SK-N-SH treated with all-trans-retinoic acid at 6 μM for 48 hours (cell line): Measurements from ENCODE around the gene ENDOD1.
"Not testable (repeated sequence)": the region's sequence is repeated elsewhere in the genome, so short reads cannot be mapped to it uniquely, and the experiment has no call there.

Experiments used
- ATAC-seq: fragments of 200-7000 bp; cut with Tn5 transposase; 3 replicates; pipeline ENCODE4 v1.9.1; 2020; ENCODE audit warnings: mild to moderate bottlenecking, moderate library complexity
- ARNTL ChIP-seq: fragments of 450-650 bp; formaldehyde crosslinking; IDR thresholded peaks from 2 replicates; pipeline ENCODE4 v1.5.0; 2020; ENCODE audit warnings: low read depth, mild to moderate bottlenecking, moderate library complexity, borderline replicate concordance
- BACH2 ChIP-seq: fragments of 250-450 bp; sonication (Bioruptor Pico); IDR thresholded peaks from 2 replicates; pipeline ENCODE4 v1.9.0; 2021; ENCODE audit warnings: mild to moderate bottlenecking, borderline replicate concordance
- CREB5 ChIP-seq: fragments of 250-450 bp; sonication (Bioruptor Pico); IDR thresholded peaks from 2 replicates; pipeline ENCODE4 v1.5.1; 2020; ENCODE audit warnings: low read depth, mild to moderate bottlenecking, moderate library complexity
- CSDC2 ChIP-seq: fragments of 250-450 bp; sonication (Bioruptor Pico); IDR thresholded peaks from 2 replicates; pipeline ENCODE4 v1.5.0; 2020; ENCODE audit warnings: mild to moderate bottlenecking, moderate library complexity
- CSRNP3 ChIP-seq: fragments of 250-450 bp; sonication (Bioruptor Pico); IDR thresholded peaks from 2 replicates; pipeline ENCODE4 v1.5.1; 2021; ENCODE audit warnings: mild to moderate bottlenecking, moderate library complexity
- ESRRG ChIP-seq: fragments of 250-450 bp; sonication (Bioruptor Pico); IDR thresholded peaks from 2 replicates; pipeline ENCODE4 v1.6.1; 2021; ENCODE audit warnings: mild to moderate bottlenecking
- GLIS3 ChIP-seq: fragments of 250-450 bp; sonication (Bioruptor Pico); IDR thresholded peaks from 2 replicates; pipeline ENCODE4 v1.5.0; 2020; ENCODE audit warnings: mild to moderate bottlenecking, moderate library complexity
- ISL1 ChIP-seq: fragments of 250-450 bp; sonication (Bioruptor Pico); IDR thresholded peaks from 2 replicates; pipeline ENCODE4 v2.1.2; 2022; ENCODE audit warnings: mild to moderate bottlenecking, moderate library complexity
- OSR1 ChIP-seq: fragments of 250-450 bp; sonication (Bioruptor Pico); IDR thresholded peaks from 2 replicates; pipeline ENCODE4 v1.8.0; 2022; ENCODE audit warnings: moderate library complexity, mild to moderate bottlenecking, inconsistent platforms
- PATZ1 ChIP-seq: fragments of 250-450 bp; sonication (Bioruptor Pico); IDR thresholded peaks from 2 replicates; pipeline ENCODE4 v1.8.0; 2020; ENCODE audit warnings: mild to moderate bottlenecking, moderate library complexity, borderline replicate concordance
- PPARA ChIP-seq: fragments of 250-450 bp; sonication (Bioruptor Pico); IDR thresholded peaks from 2 replicates; pipeline ENCODE4 v1.5.0; 2020; ENCODE audit warnings: mild to moderate bottlenecking, borderline replicate concordance
- RARB ChIP-seq: fragments of 250-450 bp; sonication (Bioruptor Pico); IDR thresholded peaks from 2 replicates; pipeline ENCODE4 v1.8.0; 2021; ENCODE audit warnings: mild to moderate bottlenecking, moderate library complexity
- SNAI2 ChIP-seq: fragments of 250-450 bp; sonication (Bioruptor Pico); IDR thresholded peaks from 2 replicates; pipeline ENCODE4 v1.5.0; 2020; ENCODE audit warnings: mild to moderate bottlenecking, moderate library complexity
- TCF4 ChIP-seq: fragments of 250-450 bp; sonication (Bioruptor Pico); IDR thresholded peaks from 2 replicates; pipeline ENCODE4 v1.8.0; 2021; ENCODE audit warnings: mild to moderate bottlenecking, moderate library complexity, borderline replicate concordance
- TOX ChIP-seq: fragments of 250-450 bp; sonication (Bioruptor Pico); IDR thresholded peaks from 2 replicates; pipeline ENCODE4 v1.8.0; 2021; ENCODE audit warnings: mild to moderate bottlenecking, moderate library complexity, borderline replicate concordance
- ZC3H10 ChIP-seq: fragments of 250-450 bp; sonication (Bioruptor Pico); IDR thresholded peaks from 2 replicates; pipeline ENCODE4 v1.5.1; 2021; ENCODE audit warnings: mild to moderate bottlenecking, moderate library complexity
- ZFP3 ChIP-seq: fragments of 250-450 bp; sonication (Bioruptor Pico); IDR thresholded peaks from 2 replicates; pipeline ENCODE4 v1.5.0; 2020; ENCODE audit warnings: mild to moderate bottlenecking, moderate library complexity
- ZFP30 ChIP-seq: fragments of 450-650 bp; formaldehyde crosslinking; IDR thresholded peaks from 2 replicates; pipeline ENCODE4 v1.5.0; 2022; ENCODE audit warnings: mild to moderate bottlenecking, moderate library complexity
- ZNF565 ChIP-seq: fragments of 450-650 bp; formaldehyde crosslinking; conservative IDR thresholded peaks from 2 replicates; pipeline ENCODE4 v1.5.0; 2020; ENCODE audit warnings: low read depth, mild to moderate bottlenecking, moderate library complexity
- ZNF70 ChIP-seq: fragments of 450-650 bp; formaldehyde crosslinking; IDR thresholded peaks from 2 replicates; pipeline ENCODE4 v1.5.0; 2020; ENCODE audit warnings: mild to moderate bottlenecking, moderate library complexity
- ZNF8 ChIP-seq: fragments of 450-650 bp; formaldehyde crosslinking; IDR thresholded peaks from 2 replicates; pipeline ENCODE4 v1.5.0; 2020; ENCODE audit warnings: mild to moderate bottlenecking, moderate library complexity
- TF ChIP-seq, protein P1 (sequence below): fragments of 250-450 bp; sonication (Bioruptor Pico); IDR thresholded peaks from 2 replicates; pipeline ENCODE4 v1.8.0; 2021; ENCODE audit warnings: low read depth, mild to moderate bottlenecking, moderate library complexity, borderline replicate concordance
- TF ChIP-seq, protein P2 (sequence below): fragments of 250-450 bp; sonication (Bioruptor Pico); IDR thresholded peaks from 2 replicates; pipeline ENCODE4 v1.5.0; 2020; ENCODE audit warnings: mild to moderate bottlenecking, moderate library complexity

Gene ENDOD1

GRCh38 chr11:95042906-95043305 is 46.7 kb upstream of the ENDOD1 start:
- no peak for TF ChIP-seq ZNF8
- TF ChIP-seq ZFP30 (CRISPR knock-in tag): no peak
- TF ChIP-seq ISL1: no peak
- no peak for TF ChIP-seq OSR1 (CRISPR knock-in tag)
- no peak for TF ChIP-seq ZNF70
- no peak for TF ChIP-seq CREB5 (CRISPR knock-in tag)
- no peak for TF ChIP-seq TCF4
- TF ChIP-seq CSRNP3 (CRISPR knock-in tag): no peak
- TF ChIP-seq ESRRG (CRISPR knock-in tag): no peak
- no peak for TF ChIP-seq ZFP3 (CRISPR knock-in tag)
- no peak for TF ChIP-seq SNAI2 (CRISPR knock-in tag)
- TF ChIP-seq PPARA (CRISPR knock-in tag): no peak
- TF ChIP-seq ZC3H10 (CRISPR knock-in tag): no peak
- TF ChIP-seq CSDC2 (CRISPR knock-in tag): no peak
- ATAC-seq: no peak

GRCh38 chr11:95044010-95044409 is 45.6 kb upstream of the ENDOD1 start:
- no peak for ATAC-seq
- TF ChIP-seq ISL1: no peak

- ATAC-seq: no peak
- TF ChIP-seq CSRNP3 (CRISPR knock-in tag): no peak
- TF ChIP-seq ZNF565 (CRISPR knock-in tag): no peak
- no peak for TF ChIP-seq ZC3H10 (CRISPR knock-in tag)
- TF ChIP-seq, protein P1, sequence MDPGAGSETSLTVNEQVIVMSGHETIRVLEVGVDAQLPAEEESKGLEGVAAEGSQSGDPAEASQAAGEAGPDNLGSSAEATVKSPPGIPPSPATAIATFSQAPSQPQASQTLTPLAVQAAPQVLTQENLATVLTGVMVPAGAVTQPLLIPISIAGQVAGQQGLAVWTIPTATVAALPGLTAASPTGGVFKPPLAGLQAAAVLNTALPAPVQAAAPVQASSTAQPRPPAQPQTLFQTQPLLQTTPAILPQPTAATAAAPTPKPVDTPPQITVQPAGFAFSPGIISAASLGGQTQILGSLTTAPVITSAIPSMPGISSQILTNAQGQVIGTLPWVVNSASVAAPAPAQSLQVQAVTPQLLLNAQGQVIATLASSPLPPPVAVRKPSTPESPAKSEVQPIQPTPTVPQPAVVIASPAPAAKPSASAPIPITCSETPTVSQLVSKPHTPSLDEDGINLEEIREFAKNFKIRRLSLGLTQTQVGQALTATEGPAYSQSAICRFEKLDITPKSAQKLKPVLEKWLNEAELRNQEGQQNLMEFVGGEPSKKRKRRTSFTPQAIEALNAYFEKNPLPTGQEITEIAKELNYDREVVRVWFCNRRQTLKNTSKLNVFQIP: no peak
- no peak for TF ChIP-seq OSR1 (CRISPR knock-in tag)
- TF ChIP-seq TOX: no peak
- TF ChIP-seq BACH2 (CRISPR knock-in tag): no peak
- no peak for TF ChIP-seq RARB (CRISPR knock-in tag)
- no peak for TF ChIP-seq ZFP30 (CRISPR knock-in tag)
- TF ChIP-seq GLIS3 (CRISPR knock-in tag): no peak
- no peak for TF ChIP-seq SNAI2 (CRISPR knock-in tag)
- TF ChIP-seq ZFP3 (CRISPR knock-in tag): no peak
Measured at GRCh38 chr11:95045812-95046211, 43.8 kb upstream of the ENDOD1 start.

DNA sequence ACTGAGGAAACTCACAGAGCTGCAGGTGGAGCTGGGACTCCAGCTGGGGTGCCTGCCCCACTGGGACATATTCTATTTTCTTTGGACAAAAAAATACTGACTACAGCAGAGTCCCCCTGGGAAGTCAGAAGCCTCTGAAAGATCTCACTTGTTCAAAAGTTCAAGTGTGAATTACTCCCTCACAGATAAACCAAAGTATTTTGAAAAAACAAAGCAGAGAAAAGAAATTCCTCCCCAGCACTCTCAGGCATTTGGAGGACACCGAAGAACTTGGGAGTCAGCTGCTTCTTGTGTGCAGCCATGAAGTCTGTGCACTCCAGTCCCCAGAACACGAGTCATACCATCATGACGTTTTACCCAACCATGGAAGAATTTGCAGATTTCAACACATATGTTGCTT is 40.5 kb upstream of the ENDOD1 start, which contains the start of gene KDM4F:
Gene KDM4F (plus strand): TSS at position 301 of the 400 bp plus-strand sequence.
- not testable (repeated sequence) for ATAC-seq

DNA sequence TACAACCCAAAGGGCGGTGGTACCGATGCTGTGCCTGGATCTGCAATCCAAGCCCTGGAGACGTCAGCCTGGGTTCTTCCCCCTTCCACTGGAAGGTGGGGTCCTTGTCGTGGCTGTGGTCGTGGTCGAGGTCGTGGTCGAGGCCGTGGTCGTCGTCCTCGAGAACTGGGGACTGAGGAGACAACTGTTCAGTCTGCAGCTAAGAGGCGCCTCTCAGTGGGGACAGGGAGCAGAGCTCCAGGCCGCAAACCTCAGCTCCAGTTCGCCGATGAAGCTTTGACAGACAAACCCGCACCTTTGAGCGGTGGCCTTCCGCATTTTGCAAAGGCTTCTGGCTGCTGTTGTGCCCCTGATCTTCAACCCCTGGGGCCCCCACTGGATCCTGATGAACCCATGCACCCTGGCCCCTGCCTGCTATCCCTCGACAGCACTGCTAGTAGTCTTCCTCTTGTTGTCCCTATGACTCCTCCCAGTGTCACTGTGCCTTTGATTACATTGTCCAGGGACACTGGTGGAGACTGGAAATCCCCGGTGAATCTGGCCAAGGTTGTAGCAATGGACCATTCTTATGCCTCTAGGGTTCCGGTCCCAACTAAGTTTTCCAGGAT is 38.9 kb upstream of the ENDOD1 start:
- ATAC-seq: no peak
- TF ChIP-seq SNAI2 (CRISPR knock-in tag): no peak
- TF ChIP-seq GLIS3 (CRISPR knock-in tag): no peak
- TF ChIP-seq CREB5 (CRISPR knock-in tag): no peak
- TF ChIP-seq RARB (CRISPR knock-in tag): no peak
- TF ChIP-seq ESRRG (CRISPR knock-in tag): no peak
- TF ChIP-seq CSDC2 (CRISPR knock-in tag): no peak
- TF ChIP-seq ZNF565 (CRISPR knock-in tag): no peak
- TF ChIP-seq ZNF70: no peak
- no peak for TF ChIP-seq PATZ1 (CRISPR knock-in tag)
- no peak for TF ChIP-seq ARNTL
- TF ChIP-seq, protein P2, sequence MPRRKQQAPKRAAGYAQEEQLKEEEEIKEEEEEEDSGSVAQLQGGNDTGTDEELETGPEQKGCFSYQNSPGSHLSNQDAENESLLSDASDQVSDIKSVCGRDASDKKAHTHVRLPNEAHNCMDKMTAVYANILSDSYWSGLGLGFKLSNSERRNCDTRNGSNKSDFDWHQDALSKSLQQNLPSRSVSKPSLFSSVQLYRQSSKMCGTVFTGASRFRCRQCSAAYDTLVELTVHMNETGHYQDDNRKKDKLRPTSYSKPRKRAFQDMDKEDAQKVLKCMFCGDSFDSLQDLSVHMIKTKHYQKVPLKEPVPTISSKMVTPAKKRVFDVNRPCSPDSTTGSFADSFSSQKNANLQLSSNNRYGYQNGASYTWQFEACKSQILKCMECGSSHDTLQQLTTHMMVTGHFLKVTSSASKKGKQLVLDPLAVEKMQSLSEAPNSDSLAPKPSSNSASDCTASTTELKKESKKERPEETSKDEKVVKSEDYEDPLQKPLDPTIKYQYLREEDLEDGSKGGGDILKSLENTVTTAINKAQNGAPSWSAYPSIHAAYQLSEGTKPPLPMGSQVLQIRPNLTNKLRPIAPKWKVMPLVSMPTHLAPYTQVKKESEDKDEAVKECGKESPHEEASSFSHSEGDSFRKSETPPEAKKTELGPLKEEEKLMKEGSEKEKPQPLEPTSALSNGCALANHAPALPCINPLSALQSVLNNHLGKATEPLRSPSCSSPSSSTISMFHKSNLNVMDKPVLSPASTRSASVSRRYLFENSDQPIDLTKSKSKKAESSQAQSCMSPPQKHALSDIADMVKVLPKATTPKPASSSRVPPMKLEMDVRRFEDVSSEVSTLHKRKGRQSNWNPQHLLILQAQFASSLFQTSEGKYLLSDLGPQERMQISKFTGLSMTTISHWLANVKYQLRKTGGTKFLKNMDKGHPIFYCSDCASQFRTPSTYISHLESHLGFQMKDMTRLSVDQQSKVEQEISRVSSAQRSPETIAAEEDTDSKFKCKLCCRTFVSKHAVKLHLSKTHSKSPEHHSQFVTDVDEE: no peak
- no peak for TF ChIP-seq ZFP3 (CRISPR knock-in tag)
